C1 segment of cervical spinal cord (tissue), 14 donors: ENCODE data around the gene KIFBP.
"Not testable (repeated sequence)": the region's sequence is repeated elsewhere in the genome, so short reads cannot be mapped to it uniquely, and the experiment has no call there.

Experiments used
- DNase-seq, 14 donors: peaks; one replicate each; lab custom pipeline; 2025; lab: John Stamatoyannopoulos, UW

The KIFBP gene

DNA sequence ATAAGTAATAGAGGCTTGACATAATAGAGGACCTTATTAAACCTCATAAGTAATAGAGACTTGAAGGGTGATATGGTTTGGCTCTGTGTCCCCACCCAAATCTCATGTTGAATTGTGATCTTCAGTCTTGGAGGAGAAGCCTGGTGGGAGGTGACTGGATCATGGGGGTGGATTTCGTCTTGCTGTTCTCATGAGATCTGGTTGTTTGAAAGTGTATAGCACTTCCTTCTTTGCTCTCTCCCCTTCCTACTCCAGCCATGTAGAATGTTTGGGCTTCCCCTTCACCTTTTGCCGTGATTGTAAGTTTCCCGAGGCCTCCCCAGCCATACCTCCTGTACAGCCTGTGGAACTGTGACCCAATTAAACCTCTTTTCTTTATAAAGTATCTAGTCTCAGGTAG lies 8.6 kb downstream of the KIFBP start:
- DNase-seq, result no peak

DNA sequence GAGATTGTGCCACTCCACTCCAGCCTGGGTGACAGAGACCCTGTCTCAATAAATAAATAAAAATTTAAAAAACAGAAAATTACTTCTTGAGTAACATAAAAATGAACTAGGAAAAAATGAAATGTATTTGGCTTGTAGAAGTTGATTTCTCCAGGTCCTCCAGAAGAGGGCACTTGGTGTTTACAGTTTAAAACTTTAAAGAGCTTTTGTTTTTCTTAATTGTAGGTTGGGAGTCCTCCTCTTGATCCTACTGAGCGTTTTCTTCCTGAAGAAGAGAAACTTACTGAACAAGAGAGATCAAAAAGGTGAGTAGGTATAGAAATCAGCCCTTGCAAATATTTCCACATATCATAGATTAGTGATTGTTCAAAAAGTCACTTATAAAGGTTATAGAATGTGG lies 16.2 kb downstream of the KIFBP start:
- no peak for DNase-seq

DNA sequence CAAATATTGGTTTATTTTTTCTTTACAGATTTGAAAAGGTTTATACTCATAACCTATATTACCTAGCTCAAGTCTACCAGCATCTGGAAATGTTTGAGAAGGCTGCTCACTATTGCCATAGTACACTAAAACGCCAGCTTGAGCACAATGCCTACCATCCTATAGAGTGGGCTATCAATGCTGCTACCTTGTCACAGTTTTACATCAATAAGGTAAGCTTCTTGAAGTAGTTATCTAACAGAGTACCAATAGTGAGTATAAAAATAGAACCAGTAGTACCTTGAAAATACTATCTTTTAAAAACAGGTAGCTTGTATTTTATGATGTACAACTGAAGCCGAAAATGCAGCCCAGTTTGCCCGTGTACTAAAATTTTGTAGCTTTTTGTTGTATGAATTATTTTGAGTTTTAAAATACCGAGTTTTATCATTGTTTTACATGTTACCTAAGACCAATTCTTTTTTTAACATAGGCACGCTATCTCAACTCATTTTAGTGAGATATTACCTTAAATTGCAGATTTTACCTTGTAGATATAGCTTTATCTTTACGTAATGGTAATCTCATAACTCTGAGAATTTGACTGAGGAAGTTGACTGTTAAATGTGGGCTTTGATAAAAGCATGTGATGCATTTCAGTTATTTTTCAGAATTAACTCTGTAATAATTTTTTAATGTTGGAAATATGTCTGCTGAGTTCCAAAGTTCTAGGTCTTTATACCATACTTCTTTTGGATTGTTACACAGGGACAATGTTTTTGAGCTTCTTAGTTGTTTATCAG lies 17.3 kb downstream of the KIFBP start:
- no peak for DNase-seq

DNA sequence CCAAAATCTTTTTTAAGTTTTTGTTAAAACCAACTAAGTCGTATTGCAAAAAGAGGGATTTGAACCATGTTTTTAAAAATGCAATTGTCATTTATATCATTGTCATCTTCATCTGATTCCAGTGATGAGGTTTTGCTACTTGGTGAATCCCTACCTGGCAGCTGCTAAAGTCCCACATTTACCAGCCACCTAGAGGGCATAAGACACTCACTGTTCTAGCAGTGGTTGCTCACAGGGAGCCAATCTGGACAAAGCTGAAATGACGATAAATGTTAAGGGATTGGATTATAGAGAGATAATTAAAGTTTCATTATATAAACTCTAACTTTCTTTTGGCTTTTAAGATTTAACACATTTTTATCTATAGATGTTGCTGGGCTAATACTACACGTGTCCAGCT lies 18.7 kb downstream of the KIFBP start:
- no peak for DNase-seq

DNA sequence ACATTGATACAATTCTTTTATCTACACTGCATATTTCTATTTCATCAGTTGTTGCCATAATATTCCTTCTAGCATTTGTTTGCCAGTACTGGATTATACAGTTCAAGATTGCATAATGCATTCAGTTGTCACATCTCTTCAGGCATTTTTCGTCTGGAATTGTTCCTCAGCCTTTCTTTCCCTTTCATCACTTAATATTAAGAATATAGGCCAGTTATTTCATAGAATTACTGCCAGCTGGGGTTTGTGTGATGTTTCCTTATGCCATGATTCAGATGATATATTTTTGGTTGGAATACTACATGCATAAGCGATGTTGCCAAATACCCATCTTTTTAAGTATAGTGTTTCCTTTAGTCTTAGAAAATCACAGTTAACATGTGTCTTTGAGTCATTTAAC lies 20.8 kb downstream of the KIFBP start:
- no peak for DNase-seq

DNA sequence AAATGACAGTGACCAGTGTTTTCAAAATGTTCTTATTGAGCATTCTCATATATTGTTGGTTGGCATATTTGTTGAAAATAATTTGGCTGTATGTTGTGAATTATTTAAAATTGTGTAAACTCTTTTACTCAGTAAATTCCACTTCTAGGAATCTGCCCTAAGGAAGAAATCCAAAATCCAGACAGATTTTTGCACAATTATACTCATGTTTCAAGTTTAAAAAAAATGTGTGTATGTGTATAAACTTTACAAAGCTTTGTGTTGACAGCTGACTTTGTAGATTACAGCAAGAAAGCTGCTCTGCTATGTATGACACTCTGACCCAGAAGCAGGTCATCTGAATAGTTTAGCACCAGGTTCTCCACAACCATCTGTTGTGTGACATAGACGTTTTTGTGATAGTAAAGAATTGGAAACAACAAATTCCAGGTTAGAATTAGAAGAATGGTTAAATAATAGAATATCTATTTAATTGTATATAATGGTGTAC lies 21.6 kb downstream of the KIFBP start:
- DNase-seq, result no peak

DNA sequence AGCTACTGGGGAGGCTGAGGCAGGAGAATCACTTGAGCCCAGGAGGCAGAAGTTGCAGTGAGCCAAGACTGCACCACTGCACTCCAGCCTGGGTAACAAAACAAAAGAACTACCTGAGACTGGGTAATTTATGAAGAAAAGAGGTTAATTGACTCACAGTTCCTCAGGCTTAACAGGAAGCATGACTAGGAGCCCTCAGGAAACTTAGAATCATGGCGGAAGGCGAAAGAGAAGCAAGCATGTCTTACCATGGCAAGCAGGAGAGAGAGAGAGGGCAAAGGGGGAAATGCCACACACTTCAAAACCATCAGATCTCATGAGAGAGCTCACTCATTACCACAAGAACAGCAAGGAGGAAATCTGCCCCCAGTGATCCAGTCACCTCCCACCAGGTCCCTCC lies 24.2 kb downstream of the KIFBP start:
- DNase-seq, result not testable (repeated sequence)

DNA sequence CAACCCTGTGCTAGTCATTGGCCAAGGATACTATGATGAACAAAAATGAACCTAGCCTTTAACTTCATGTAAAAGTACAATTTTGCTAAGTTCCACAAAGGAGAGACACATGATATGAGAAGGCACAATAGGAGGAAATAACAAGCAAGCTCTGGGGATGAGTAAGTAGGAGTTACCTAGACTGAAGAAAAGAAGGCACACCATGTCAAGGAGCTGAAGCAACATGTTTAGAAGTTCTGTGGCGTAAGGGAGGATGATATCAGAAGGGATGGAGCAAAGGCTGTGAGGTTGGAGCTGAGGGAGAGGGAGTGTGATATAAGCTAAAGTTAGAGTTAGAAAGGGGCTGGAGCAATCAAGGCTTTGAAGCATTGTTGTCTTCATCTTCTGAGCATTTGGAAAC lies 25.6 kb downstream of the KIFBP start:
- DNase-seq, result no peak

DNA sequence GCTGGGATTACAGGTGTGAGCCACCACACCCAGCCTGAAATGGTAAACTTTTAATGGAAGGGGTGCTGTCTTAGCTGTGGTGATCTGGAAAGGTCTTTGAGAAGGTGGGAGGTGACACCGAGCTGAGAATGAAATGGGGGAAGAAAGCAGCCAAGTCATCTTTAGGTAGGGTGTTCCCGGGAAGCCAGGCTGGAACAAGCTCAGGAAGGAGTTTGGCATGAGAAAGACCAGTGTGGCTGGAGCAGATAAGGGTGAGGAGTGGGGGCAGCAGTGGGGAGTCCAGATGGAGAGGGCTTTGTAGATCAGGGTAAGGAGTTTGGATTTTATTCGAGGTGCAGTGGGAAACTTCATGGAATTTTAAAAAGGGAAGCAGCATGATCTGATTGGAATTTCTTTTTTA lies 30.0 kb downstream of the KIFBP start:
- no peak for DNase-seq

DNA sequence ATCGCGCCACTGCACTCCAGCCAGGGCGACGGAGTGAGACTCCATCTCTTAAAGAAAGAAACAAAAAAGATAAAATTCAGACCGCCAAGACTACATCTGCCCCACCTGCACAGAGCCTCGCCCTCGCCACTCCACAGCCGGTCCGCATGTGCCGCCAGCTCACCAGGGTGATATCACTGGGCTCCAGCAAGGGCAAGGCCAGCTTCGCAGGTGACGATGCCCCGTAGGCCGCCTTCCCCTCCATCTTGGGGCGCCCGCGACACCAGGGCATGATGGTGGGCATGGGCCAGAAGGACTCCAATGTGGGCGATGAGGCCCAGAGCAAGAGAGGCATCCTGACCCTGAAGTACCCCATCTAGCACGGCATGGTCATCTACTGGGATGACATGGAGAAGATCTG lies 34.0 kb downstream of the KIFBP start:
- no peak for DNase-seq

DNA sequence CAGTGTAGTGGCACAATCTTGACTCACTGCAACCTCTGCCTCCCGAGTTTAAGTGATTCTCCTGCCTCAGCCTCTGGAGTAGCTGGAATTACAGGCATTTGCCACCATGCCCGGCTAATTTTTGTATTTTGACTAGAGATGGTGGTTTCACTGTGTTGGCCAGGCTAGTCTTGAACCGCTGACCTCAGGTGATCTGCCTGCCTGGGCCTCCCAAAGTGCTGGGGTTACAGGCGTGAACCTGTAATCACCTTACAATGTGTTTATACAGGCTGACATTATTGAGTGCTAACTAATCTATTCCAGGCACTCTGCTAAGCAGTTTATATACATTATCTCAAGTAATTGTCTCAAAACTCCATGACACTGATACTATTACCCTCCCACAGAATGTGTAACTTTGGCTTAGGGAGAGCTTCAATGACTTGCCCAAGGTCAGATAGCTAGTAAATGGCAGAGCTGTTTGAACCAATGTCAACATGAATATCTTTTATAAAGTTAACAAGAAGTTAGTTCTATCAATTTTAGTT lies 36.8 kb downstream of the KIFBP start:
- no peak for DNase-seq

DNA sequence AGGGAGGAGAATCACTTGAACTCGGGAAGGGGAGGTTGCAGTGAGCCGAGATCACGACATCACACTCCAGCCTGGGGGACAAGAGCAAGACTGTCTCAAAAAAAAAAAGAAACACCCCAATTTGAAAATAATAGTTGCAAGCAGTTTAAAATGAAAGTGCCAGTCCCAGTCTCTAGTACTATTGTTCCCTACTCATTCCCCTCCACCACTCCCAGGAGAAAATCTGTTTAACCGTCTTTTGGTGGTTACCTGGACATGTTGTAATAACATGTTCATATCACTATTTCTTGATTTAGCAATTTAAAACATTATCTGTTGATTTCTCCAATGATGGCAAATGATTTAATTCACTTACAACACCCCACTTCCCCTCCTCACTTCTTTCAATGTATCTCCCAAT lies 44.7 kb downstream of the KIFBP start:
- DNase-seq, result no peak

DNA sequence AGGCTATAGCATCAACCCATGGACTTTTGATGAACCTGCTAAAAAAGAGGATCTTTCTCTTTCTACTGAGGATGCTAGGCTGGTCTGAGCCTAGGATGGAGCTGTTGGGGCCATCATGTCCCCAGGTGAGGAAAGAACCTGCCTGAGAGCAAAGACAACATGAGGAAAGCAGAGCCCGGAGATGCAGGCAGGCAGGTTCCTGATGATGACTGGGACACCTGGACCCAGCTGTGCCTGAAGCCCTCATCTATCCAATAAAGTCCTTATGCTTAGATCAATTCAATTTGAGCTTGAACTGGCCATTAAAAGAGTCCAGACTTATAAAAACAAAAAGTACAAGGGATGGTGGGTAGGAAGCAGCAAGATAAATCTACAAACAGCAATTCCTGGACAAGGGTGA lies 48.9 kb downstream of the KIFBP start:
- no peak for DNase-seq

DNA sequence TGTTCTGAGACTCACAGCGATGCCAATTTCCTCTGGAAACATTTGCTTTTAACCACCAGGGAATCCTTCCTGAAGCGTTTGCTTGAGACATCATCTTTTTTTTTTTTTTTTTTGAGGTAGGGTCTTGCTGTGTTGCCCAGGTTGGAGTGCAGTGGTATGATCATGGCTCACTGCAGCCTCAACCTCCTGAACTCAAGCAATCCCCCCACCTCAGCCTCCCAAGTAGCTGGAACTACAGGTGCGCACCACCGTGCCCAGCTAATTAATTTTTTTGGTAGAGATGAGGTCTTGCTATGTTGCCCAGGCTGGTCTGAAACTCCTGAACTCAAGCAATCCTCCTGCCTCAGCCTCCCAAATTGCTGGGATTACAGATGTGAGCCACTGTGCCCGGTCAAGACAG lies 52.3 kb downstream of the KIFBP start:
- not testable (repeated sequence) for DNase-seq

DNA sequence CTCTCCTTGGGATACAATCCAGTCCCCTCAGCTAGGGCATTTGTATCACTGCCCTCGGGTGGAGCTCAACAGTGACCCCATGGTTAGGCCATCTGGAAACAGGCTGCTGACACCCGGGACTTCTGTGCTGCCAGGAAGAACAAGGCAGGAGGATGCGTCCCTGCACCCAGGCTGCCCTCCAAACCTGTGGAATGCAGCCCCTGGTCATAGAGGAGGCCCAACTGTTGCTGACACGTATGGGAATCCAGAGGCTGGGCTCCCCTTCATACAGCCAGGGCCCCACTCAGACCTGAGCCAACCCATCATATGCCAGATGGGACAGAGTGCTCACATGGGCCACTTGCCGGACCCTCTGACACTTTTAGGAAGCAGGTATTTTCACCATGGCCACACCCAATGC lies 53.8 kb downstream of the KIFBP start:
- DNase-seq, result no peak

DNA sequence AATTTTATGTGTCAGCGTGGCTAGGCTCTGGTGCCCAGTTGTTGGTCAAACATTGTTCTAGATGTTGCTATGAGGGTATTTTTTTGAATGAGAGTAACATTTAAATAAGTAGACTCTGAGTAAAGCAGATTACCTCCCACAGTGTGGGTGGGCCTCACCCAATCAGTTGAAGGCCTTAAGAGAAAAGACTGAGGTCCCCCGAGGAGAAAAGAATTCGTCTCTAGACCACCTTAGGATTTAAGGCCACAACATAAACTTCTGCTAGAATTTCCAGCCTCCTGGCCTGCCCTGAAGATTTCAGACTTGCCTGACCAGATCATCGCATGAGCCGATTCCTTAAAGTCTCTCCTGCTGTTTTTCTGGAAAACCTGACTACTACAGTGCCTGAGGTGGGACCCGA lies 54.2 kb downstream of the KIFBP start:
- DNase-seq, result no peak

DNA sequence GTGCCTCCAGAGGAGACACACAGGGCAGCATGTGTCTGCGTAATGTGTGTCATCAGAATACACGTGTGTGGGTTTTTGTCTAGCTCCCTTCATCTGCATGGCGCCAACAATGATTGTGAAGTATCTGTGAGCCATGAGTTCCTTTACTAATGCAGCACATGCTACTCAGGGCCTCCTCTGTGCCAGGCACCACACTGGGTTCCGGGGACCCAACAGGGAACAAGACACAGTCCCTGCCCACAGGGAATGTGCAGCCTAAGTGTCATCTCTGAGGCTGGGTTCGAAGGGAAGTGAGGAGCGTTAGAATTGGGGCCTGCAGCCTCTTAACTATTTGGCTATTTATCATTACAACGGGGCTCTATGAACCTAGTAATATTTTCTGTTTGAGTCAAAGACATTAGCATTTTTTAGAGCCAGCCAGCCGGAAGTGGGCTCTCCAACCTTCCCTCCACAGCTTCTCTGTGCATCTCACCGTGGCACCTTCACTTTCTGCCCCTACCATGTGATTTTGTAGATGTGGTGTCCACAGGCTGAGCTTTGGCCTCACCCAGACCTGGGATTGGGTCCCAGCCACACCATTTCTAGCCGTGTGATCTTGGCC lies 55.4 kb downstream of the KIFBP start:
- peak in 1 of 14 donors; percentile 5 for DNase-seq

DNA sequence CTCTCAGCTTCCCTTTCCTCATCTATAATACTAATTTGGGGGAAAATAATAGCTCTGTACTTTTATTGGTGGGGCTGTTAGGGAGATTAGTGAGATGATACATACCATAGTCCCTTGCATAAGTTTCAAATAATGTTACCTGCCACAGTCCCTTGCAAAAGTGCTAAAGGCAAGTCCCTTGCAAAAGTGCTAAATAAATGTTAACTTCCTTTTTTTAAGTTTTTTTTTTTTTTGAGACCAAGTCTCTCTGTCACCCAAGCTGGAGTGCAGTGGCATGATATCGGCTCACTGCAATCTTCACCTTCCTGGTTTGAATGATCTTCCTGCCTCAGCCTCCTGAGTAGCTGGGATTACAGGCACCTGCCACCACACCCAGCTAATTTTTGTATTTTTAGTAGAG lies 55.9 kb downstream of the KIFBP start:
- no peak for DNase-seq

DNA sequence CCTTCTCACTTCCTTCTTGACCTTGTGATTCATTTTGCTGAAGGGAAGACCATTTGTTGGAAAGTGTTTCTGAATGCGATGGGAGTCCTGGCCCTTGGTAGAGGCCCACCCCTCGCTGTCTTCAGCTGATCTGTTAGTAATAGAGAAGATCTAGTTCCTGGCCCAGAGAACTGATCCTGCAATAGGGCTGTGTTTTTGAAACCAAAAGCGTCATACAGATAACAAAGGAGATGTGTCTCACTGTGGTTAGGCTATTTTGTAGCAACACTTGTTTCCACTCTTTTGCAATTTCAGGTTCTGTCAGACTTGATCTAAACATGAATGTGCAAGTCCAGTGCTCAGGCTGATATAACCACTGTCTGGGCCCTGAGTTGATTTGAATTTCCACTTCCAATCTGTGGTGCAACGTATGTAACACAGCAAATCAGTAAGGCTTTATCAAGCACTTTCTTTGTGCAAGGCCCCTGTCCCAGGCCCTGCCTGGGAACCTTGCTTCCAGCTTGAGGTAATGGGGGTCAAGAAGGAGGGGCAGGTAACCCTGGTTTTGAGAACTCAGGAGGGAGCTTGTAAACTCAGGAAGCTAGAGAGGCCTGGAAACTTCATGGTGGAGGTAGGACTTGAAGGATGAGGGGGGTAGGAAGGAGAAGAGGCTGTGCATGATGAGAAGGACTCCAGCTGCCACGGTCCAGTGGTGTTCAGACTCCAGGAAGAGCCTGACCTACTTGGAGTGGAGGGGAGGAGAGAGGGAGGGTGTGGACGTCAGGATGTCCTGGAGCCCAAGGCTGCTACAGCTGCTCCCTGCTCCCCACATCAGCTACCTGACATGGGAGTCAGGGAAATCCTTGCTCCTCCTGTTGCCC lies 57.1 kb downstream of the KIFBP start:
- DNase-seq, result peak in 1 of 14 donors; percentile 10

DNA sequence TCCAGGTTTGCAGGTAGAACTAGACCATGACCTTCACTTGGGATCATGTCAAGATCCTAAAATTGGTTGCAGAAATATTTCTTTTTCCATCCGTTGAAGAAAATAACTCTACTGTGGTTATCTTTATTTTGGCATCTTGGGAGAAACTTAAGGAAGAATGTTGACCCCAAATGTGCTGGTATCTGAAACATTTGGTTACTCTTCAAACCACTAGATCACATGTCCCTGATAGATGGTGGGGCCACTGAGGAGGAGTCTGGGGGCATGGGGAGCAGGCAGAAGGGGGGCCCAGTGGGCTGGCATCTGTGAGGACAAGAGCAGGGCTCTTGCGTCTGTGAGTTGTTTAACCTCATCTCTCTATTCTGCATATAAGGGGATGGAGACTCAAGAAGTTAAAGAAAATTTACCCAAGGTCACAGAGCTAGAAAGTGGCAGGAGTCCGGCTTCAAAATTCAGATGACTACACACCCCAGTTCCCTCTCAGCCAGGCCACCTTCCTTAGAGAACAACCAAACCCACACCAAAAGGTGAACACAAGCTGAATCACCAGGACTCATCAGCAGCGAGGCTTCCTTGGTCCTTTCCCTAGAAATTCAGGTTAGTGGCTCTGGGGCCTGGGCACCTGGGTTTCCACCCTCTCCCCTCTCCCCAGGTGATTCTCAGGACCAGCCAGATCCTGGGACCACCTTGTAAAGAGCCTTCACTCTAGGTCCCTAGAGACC lies 58.7 kb downstream of the KIFBP start:
- no peak for DNase-seq

DNA sequence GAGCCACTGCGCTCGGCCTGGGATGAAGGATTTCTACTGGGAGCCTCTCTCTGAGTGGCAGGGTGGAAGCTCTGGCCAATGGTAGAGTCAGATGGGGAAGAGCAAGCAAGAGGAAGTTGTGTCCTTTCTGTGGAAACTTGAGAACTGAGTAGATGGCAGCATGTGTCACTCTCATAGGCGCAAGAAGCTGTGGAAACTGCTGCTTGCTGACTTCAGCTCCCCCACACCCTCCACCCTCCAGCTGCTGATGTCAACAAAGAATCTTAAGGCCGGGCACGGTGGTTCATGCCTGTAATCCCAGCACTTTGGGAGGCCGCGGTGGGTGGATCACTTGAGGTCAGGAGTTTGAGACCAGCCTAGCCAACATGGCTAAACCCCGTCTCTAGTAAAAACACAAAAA lies 59.5 kb downstream of the KIFBP start:
- DNase-seq, result peak in 7 of 14 donors; percentile 6 to 43 (median 16)
